Fibroblast of mammary gland (primary cell): ENCODE measurements around the gene FARS2.

ENCODE experiments used
- DNase-seq: peaks from one replicate; pipeline ENCODE4 v3.0.0-alpha.2; 2010; ENCODE audit warnings: low read depth
- H3K4me3 ChIP-seq: 2 replicates; pipeline ENCODE4 v1.5.1; 2011; ENCODE audit warnings: low read depth, mild to moderate bottlenecking, low read length, moderate library complexity; ENCODE audit not compliant: control insufficient read depth
- TF ChIP-seq, protein P1 (sequence below): conservative IDR thresholded peaks from 2 replicates; pipeline ENCODE4 v1.5.1; 2011; ENCODE audit warnings: low read depth, low read length, inconsistent platforms; ENCODE audit not compliant: control insufficient read depth, insufficient read depth

The FARS2 gene

DNA sequence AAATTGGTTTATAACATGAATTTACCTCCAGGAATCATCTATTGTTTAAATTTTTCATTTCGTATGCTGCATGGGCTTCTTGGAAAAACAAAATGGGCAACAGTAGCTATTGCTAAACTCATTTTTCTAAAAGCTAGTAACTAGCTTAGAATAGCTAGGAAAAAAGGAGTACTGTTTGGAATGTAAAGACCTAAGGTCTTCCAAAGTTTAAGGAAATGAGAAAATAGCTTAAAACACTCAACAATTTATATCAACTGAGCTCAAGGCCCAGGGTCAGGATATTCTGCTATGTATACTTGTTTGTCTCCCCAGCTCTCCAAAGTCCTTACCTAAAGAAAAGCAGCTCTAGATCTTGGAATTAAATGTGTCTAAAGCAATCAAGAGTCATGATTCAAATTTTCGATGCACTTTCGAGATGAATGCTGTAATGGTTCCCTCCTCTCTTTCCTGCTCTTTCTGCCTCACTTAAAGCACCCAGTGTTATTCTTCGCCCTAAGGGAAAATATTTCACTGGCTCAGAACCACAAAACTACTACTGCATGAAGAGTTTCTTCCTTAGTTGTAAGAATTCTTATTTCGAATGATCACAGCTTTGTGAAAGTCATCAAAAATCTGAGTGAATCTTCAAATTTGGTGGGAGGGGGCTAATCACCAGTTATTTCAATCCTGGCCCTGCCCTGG is 42.2 kb upstream of the FARS2 start:
- TF ChIP-seq, protein P1, sequence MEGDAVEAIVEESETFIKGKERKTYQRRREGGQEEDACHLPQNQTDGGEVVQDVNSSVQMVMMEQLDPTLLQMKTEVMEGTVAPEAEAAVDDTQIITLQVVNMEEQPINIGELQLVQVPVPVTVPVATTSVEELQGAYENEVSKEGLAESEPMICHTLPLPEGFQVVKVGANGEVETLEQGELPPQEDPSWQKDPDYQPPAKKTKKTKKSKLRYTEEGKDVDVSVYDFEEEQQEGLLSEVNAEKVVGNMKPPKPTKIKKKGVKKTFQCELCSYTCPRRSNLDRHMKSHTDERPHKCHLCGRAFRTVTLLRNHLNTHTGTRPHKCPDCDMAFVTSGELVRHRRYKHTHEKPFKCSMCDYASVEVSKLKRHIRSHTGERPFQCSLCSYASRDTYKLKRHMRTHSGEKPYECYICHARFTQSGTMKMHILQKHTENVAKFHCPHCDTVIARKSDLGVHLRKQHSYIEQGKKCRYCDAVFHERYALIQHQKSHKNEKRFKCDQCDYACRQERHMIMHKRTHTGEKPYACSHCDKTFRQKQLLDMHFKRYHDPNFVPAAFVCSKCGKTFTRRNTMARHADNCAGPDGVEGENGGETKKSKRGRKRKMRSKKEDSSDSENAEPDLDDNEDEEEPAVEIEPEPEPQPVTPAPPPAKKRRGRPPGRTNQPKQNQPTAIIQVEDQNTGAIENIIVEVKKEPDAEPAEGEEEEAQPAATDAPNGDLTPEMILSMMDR, result no peak
- DNase-seq, result no peak
- H3K4me3 ChIP-seq, result no peak overlapping the region

DNA sequence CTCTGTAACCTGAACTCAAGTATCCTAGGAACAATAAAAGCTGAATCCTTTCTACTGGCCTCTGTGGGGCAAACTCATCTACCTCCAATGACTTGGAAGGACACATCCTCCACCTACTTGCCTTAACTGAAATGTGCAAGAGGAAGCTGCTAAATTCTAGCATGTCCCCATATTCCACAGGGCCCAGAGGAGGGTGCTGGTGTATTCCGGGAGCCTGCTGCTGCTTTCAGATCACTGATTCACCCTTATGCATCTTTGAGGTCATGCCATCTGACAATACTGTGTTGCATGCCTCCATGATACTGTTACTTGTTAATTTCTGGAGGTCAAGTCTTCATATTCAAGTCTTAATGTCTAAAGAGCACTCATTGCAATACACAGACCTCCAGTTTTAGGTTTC is 40.9 kb upstream of the FARS2 start:
- no peak overlapping the region for H3K4me3 ChIP-seq
- DNase-seq, result no peak

DNA sequence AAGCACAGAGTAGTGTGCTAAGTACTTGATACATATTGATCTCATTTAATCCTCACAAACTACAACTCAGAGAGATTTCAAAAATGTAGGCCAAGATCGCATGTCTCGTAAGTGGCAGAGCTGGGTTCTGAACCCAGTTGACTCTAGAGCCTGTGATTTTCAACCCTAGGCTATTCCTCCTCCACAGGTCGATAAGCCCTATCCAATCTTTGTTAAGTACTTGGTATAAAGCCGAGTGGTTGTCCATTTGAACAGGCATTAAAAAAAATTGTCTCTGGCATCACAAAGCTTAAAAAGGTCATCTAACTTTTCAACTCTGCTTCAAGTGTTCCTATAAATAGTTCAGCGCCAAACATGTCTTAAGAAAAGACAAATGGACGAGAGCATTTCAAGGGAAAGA is 38.0 kb upstream of the FARS2 start:
- TF ChIP-seq, protein P1, result no peak
- H3K4me3 ChIP-seq, result no peak overlapping the region
- no peak for DNase-seq

More for the DNA sequence above, 40.9 kb upstream of the FARS2 start:
- TF ChIP-seq, protein P1, result no peak

DNA sequence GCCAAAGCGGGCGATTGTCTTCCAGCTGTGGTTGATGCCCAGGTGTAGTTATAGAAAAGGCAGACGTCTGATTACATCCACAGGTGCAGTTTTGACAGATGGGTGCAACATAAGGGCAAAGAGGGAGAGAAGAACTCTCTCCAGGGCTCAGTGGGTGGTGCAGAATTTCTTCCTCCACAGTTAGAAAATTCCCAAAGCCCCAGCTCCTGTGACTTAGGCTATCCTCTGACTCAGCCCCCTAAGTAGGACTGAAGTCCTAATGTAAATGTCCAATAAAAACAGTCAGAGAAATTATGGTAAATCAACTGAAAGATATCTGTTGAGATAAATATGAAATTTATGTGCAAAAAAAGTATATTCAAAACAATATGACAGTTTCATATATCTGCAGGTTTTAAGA is 32.0 kb upstream of the FARS2 start:
- TF ChIP-seq, protein P1, result no peak
- no peak overlapping the region for H3K4me3 ChIP-seq
- no peak for DNase-seq

DNA sequence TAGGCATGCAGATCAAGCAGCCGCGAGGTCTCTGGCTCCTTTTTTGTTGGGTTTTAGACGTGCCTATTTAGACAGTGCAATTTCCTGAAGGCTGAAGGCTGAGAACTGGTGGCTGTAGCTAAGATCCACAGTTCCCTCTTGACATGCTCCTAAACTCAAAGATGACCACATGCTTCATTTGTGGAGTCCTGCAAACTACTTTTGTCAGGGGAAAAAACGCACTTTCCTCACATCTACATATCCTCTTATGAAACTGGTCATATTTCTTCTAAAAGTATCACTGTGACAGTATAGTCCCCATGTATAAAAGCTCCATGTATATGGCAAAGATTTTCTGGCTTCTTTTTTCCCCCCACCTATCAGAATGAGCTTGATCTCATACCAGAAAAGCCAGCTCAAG is 31.2 kb upstream of the FARS2 start:
- no peak for DNase-seq
- H3K4me3 ChIP-seq, result no peak overlapping the region
- TF ChIP-seq, protein P1, result no peak

DNA sequence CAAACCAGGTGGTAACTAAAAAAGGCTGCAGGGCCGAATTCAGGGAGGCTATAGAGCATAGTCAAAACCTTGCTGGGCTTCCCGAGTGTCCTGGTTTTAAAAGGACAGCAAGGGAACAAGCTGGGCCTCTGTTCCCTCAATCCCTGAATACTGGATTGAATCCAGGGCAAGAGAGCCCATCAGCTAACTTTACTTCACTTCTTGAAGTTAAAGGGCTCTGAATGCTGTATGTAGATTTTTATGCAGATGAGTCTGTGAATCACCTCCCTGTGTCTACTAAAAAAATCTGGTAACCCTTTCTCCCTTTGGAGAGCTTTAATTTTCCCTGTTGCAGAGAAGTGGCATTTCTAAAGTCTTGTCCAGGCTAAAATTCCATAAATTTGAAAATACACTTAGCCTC is 30.0 kb upstream of the FARS2 start:
- TF ChIP-seq, protein P1, result no peak
- H3K4me3 ChIP-seq, result no peak overlapping the region
- no peak for DNase-seq

DNA sequence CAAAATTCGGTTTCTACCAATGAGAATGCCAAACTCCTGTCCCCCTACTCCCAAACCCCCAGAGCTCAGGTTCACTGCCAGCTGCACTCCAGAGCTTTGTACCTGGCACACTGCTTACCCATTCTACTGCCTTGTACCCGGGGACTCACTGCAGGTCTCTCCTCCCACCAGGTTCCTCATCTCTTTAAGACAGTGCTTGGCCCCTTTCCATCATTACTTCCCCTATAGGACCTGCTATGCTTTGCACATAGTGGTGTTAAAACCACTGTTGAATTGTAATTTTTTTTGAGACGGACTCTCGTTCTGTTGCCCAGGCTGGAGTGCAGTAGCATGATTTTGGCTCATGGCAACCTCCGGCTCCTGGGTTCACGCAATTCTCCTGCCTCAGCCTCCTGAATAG is 26.4 kb upstream of the FARS2 start:
- DNase-seq, result no peak
- no peak overlapping the region for H3K4me3 ChIP-seq
- TF ChIP-seq, protein P1, result no peak
